Prostate gland (tissue), 2 donors: ENCODE measurements around the gene AIPL1. TPM values are rescaled to one million over a fixed set of nuclear protein-coding genes. Genes with fewer than 3 reads are reported as not detected.

ENCODE experiments used
- DNase-seq: peaks from one replicate; pipeline ENCODE4 v3.0.0-alpha.2; 2019; ENCODE audit warnings: low spot score
- H3K27ac ChIP-seq, 2 donors: fragments of 200-600 bp; sonication (generic); 2 replicates each; pipeline ENCODE4 v1.5.1; 2017 to 2019
- H3K27me3 ChIP-seq: fragments of 200-600 bp; sonication (generic); replicated peaks from 2 replicates; pipeline ENCODE4 v1.5.1; 2019; ENCODE audit not compliant: insufficient read depth
- H3K36me3 ChIP-seq, 2 donors: fragments of 200-600 bp; sonication (generic); 1 replicate in 1 of 2; 2 replicates in 1 of 2; pipeline versions ENCODE4 v1.5.1 to v1.8.1; 2017 to 2019
- H3K4me1 ChIP-seq: fragments of 200-600 bp; sonication (generic); replicated peaks from 2 replicates; pipeline ENCODE4 v1.5.1; 2019
- H3K4me3 ChIP-seq, 2 donors: fragments of 200-600 bp; sonication (generic); 2 replicates each; pipeline ENCODE4 v1.5.1; 2017 to 2019
- H3K9me3 ChIP-seq: fragments of 200-600 bp; sonication (generic); 2 replicates; pipeline ENCODE4 v1.5.1; 2017
- CTCF ChIP-seq, 4 experiments: fragments of 200-600 bp in 2 of 4; fragments of 450-650 bp in 2 of 4; sonication (generic) in 2 of 4; IDR thresholded peaks; 1 replicate in 3 of 4; 2 replicates in 1 of 4; pipeline ENCODE4 v1.5.1; 2016 to 2019; ENCODE audit warnings: antibody characterized with exemption in 4 of 4, mild to moderate bottlenecking in 2 of 4, moderate library complexity in 2 of 4
- POLR2A ChIP-seq: fragments of 450-650 bp; IDR thresholded peaks from one replicate; pipeline ENCODE4 v1.6.1; 2016; ENCODE audit warnings: antibody characterized with exemption, mild to moderate bottlenecking
- POLR2AphosphoS5 ChIP-seq: sonication (generic); formaldehyde crosslinking; IDR thresholded peaks from one replicate; pipeline ENCODE4 v1.6.1; 2017; ENCODE audit warnings: antibody characterized with exemption
- WGBS: methylation state at CpG from one replicate; pipeline ENCODE4 v1.1.5; 2018; 5-methylcytosine and 5-hydroxymethylcytosine counted together
- intact Hi-C: fragments of 100-400 bp; cut with DNase I; formaldehyde crosslinking; loops from one replicate; pipeline ENCODE4 v1.14.2; 2022
- total RNA-seq, 2 donors: library from RNA; depleted of rRNA; stranded (reverse); fragments of >200 nt; gene quantifications; one replicate each; pipeline ENCODE4 v1.1.0, GENCODE V29; 2016

Gene AIPL1
- total RNA-seq, 2 donors from 2014 or later: not detected

DNA sequence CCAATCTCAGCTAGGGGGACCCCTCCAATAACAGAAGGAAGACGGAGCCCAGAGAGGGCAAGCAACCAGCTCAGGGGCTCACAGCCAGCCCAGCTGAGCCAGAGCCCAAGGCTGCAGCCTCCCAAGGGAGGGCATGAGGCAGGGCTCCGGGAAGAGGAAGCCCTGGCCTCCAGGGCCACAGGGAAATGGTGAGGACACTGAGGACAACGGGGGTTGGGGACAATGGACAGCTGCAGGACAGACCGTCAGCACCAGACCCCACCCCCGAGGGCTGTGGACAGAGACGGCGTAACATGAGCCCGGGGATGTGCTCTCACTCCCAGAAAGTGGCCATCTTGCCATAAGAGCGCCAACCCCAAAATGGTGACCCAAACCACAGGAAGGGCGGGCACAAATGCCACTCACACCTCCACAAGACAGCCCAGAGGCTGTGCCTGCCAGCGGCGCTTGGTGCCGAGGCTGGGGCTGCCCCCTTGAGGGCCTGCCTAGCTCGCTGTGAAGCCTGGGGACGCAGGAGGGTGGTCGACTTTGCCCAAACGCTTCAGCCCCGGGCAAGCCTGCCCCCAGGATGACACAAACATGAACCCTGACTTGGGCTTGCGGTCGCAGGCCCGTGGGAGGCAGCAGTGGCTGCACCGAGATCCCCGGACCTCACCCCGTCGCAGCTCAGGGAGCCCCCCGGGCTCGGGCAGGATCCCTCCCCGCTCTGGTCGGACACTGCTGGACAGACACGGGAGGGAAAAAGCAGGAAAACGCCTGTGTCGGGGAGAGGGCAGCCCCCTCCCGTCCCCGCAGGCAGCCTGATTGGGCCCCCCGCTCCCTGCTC lies 19.8 kb upstream of the AIPL1 start:
- Histone ChIP-seq H3K9me3 (no peaks in the 10 kb centered on the region), H3K36me3 (no peaks in the 10 kb centered on the region), H3K27me3 (no peaks in the 10 kb centered on the region), H3K4me3 (no peak overlapping the region), H3K27ac (no peak overlapping the region), H3K4me1 (no peaks in the 10 kb centered on the region)
- intact Hi-C loops: no loop called here
- WGBS: 53% methylated on average over 25 of the region's 35 CpGs
- no peak for TF ChIP-seq POLR2A
- TF ChIP-seq CTCF (IDR thresholded peaks at IDR 0.05): no peak
- TF ChIP-seq POLR2AphosphoS5: no peak
- no peak for DNase-seq

GRCh38 chr17:6453279-6454024 lies 18.5 kb upstream of the AIPL1 start:
- intact Hi-C loops: no loop called here

GRCh38 chr17:6452471-6453266 lies 17.7 kb upstream of the AIPL1 start:
- no peaks in the 10 kb centered on the region for H3K27me3 ChIP-seq
- no peak overlapping the region for H3K27ac ChIP-seq
- no peak for TF ChIP-seq POLR2A
- TF ChIP-seq POLR2AphosphoS5: no peak
- no peak for TF ChIP-seq CTCF (IDR thresholded peaks at IDR 0.05)
- H3K9me3 ChIP-seq: no peaks in the 10 kb centered on the region
- WGBS: 90% methylated on average over 10 of the region's 10 CpGs
- H3K4me1 ChIP-seq: no peaks in the 10 kb centered on the region
- no peaks in the 10 kb centered on the region for H3K36me3 ChIP-seq
- H3K4me3 ChIP-seq: no peak overlapping the region
- intact Hi-C loops: no loop called here
- DNase-seq: no peak

More at GRCh38 chr17:6453279-6454024, 18.5 kb upstream of the AIPL1 start:
- WGBS: 76% methylated on average over 11 of the region's 14 CpGs
- no peak overlapping the region for H3K4me3 ChIP-seq
- TF ChIP-seq CTCF (IDR thresholded peaks at IDR 0.05) (no peak), POLR2A (no peak), POLR2AphosphoS5 (no peak)
- H3K4me1 ChIP-seq: no peaks in the 10 kb centered on the region
- H3K9me3 ChIP-seq: no peaks in the 10 kb centered on the region
- H3K27me3 ChIP-seq: no peaks in the 10 kb centered on the region
- H3K27ac ChIP-seq: no peak overlapping the region
- DNase-seq: no peak
- no peaks in the 10 kb centered on the region for H3K36me3 ChIP-seq

DNA sequence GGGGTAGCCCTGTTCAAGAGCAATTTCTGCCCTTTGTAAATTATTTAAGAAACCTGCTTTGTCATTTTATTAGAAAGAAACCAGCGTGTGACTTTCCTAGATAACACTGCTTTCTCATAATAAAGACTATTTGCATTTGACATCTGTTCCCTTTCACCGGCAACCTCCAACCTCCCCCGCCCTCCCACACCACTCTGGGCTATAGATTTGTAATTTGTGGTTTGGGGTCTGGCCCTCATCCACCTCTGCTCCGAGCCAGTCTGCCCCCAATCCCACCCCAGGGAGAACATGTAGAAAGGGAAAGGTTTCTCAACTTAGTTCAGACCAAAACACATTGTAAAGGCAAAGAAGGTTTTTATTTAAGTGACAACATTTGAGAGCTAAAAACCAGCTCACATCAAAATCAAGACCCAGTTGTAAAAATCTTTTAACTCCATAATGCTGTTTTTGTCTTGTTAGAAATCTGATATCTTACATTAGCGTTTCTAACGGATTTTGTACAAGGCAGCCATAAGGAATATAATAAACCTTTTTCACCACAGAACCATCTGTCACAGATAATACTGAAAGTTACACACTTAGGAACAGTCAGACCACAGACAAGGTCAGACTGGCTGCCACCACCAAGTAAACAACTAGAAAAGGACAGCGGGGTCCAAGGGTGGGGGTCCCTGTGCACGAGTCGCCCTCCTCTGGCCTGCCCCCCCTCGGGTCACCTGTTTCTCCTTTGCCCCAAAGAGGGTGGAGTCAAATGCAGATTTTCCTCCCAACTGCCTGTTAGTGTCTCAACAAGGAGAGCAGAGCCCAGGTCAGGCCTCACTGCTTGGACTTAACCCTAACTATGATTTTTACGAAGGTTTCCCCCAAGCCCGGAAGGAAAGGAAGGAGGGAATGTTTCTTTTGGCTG lies 16.3 kb upstream of the AIPL1 start:
- Histone ChIP-seq H3K4me1 (no peaks in the 10 kb centered on the region), H3K27ac (no peak overlapping the region), H3K36me3 (no peaks in the 10 kb centered on the region), H3K4me3 (no peak overlapping the region), H3K9me3 (no peaks in the 10 kb centered on the region), H3K27me3 (no peaks in the 10 kb centered on the region)
- no peak for DNase-seq
- TF ChIP-seq POLR2A (no peak), CTCF (IDR thresholded peaks at IDR 0.05) (no peak), POLR2AphosphoS5 (no peak)
- intact Hi-C loops: no loop called here
- 28% methylated on average over 12 of the region's 12 CpGs for WGBS
